Measurements from ENCODE around the gene CDC37. TPM values are rescaled to one million over a fixed set of nuclear protein-coding genes. Genes with fewer than 3 reads are reported as not detected.
"Not testable (repeated sequence)": the region's sequence is repeated elsewhere in the genome, so short reads cannot be mapped to it uniquely, and the experiment has no call there.

The CDC37 gene
- total RNA-seq, 1 donor from 2014 or later: 173 TPM

DNA sequence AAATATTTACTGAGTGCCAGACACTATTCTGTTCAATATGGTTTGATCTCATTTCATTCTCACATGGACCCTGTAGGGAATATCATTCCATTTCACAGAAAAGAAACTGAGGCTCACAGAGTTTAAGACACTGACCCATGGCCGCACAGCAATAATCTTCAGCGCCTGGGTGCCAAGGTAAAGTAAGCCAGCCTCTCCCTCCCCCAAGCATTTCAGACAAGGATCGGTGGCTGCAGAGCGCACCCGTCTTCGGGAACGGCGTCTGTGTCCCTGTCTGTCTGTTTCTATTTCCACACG, 12.7 kb upstream of the CDC37 start:
- intact Hi-C loops (cut with micrococcal nuclease): loop anchor here (1.0 to 5.0 kb wide), 4 partner anchors 8 to 151 kb away; partner anchors contain the start of genes CDC37, CDKN2D and KRI1
- POLR2A ChIA-PET: interaction anchor here (1.1 to 24.9 kb wide), 5 partner anchors 3 to 187 kb away, joined by 3 to 541 read pairs (median 6); partner anchors contain the start of genes CDC37, ICAM1 and PDE4A
- Mint-ChIP-seq H3K4me3 (peak overlapping the region; percentile 78), H3K9me3 (no peaks in the 10 kb centered on the region), H3K4me1 (peaks cover 70% of the 10 kb centered on the region), H3K36me3 (ENCODE audit: low read depth) (no peaks in the 10 kb centered on the region), H3K27ac (peak overlapping the region; percentile 60), H3K27me3 (peaks cover 23% of the 10 kb centered on the region)
- TF ChIP-seq, protein P1, sequence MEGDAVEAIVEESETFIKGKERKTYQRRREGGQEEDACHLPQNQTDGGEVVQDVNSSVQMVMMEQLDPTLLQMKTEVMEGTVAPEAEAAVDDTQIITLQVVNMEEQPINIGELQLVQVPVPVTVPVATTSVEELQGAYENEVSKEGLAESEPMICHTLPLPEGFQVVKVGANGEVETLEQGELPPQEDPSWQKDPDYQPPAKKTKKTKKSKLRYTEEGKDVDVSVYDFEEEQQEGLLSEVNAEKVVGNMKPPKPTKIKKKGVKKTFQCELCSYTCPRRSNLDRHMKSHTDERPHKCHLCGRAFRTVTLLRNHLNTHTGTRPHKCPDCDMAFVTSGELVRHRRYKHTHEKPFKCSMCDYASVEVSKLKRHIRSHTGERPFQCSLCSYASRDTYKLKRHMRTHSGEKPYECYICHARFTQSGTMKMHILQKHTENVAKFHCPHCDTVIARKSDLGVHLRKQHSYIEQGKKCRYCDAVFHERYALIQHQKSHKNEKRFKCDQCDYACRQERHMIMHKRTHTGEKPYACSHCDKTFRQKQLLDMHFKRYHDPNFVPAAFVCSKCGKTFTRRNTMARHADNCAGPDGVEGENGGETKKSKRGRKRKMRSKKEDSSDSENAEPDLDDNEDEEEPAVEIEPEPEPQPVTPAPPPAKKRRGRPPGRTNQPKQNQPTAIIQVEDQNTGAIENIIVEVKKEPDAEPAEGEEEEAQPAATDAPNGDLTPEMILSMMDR (IDR thresholded peaks at IDR 0.05): no peak
- DNase-seq: no peak
- CTCF ChIA-PET: interaction anchor here (0.6 to 7.1 kb wide), 7 partner anchors 10 to 146 kb away, joined by 3 to 84 read pairs (median 12); partner anchors contain the start of genes CDC37 and ICAM1
- ATAC-seq (ENCODE audit: low read depth): no peak

DNA sequence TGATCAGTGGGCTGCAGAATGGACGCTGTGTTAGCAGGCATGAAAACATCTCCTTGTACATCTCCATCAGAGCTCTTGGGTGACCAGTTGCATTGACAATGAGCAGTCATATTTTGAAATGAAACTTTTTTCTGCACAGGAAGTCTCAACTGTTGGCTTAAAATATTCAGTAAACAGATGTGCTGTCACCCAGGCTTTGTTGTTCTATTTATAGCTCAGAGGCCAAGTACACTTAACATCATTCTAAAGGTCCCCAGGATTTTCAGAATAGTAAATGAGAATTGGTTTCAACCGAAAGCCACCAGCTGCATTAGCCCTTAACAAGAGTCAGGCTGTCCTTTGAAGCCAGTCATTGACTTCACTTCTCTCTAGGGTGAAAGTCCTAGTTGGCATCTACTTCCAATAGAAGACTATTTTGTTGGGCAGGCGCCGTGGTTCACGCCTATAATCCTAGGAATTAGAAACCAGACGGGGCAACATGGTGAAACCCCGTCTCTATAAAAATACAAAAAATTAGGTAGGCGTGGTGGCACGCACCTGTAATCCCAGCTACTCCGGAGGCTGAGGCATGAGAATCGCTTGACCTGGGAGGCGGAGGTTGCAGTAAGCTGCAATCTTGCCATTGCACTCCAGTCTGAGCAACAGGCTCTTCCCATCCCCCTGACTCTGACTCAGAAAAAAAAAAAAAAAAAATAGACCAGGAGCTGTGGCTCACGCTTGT, 9.1 kb upstream of the CDC37 start:
- Mint-ChIP-seq H3K4me1 (peaks cover 81% of the 10 kb centered on the region), H3K27me3 (peaks cover 3% of the 10 kb centered on the region), H3K9me3 (no peaks in the 10 kb centered on the region), H3K4me3 (peak overlapping the region; percentile 41), H3K36me3 (ENCODE audit: low read depth) (no peaks in the 10 kb centered on the region), H3K27ac (peak overlapping the region; percentile 84)
- TF ChIP-seq, protein P1 (IDR thresholded peaks at IDR 0.05): no peak
- ATAC-seq (ENCODE audit: low read depth) (peak; percentile 20), DNase-seq (no peak)
- intact Hi-C loops (cut with micrococcal nuclease): no loop called here
- ChIA-PET POLR2A (interaction anchor here (0.6 to 24.9 kb wide), 6 partner anchors 9 to 177 kb away, joined by 3 to 541 read pairs (median 8); partner anchors contain the start of genes CDC37, ICAM1 and PDE4A), CTCF (interaction anchor here (0.8 to 7.1 kb wide), 7 partner anchors 7 to 25 kb away, joined by 3 to 84 read pairs (median 4); partner anchors contain the start of genes CDC37 and PDE4A)

DNA sequence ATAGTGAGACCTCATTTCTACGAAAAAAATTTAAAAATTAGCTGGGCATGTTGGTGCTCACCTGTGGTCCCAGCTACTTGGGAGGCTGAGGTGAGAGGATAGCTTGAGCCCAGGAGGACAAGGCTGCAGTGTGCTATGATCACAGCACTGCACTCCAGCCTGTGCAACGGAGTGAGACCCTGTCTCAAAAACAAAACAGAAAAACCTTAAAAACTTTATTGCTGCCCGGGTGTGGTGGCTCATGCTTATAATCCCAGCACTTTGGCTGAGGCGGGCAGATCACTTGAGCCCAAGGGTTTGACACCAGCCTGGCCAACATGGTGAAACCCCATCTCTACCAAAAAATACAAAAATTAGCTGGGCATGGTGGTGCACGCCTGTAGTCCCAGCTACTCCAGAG, 7.9 kb upstream of the CDC37 start:
- not testable (repeated sequence) for H3K4me3 Mint-ChIP-seq, DNase-seq
- H3K27ac Mint-ChIP-seq: peak overlapping the region; percentile 63

DNA sequence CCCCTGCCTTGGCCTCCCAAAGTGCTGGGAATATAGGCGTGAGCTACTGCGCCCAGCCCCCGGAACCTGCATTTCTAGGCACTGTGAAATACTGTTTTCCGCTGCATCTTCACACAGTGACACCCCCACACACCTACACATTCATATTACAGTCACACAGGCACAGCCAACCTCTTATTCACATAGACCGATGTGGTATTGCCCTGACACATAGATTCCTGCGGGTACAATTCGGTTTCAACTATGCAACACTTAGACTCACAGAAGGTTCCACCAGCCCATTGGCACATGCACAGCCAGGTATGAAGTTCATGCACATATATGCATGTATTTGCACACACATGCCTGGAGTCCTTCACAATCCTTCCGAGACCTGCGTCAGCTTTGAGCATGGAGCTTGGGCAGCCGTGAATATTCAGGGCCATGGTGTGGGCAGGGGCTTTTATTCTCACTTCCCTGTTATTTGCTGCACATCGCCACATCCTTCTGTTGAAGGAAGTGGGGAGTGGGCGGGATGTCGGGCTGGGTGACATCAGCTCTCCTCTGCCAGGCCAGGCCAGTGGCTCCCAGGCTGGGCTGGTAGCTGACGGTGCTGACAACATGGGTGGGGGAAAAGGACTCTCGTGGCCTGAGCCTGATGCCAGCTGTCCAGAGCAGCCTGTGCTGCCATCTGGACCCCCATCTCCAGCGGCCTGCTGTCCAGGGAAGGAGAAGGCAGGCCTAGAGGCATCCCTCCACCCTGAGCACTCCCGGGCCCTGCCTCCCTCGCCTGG, 5.4 kb upstream of the CDC37 start:
- Mint-ChIP-seq H3K4me3 (peak overlapping the region; percentile 7), H3K9me3 (no peaks in the 10 kb centered on the region), H3K36me3 (ENCODE audit: low read depth) (no peaks in the 10 kb centered on the region), H3K4me1 (peaks cover 86% of the 10 kb centered on the region), H3K27me3 (no peaks in the 10 kb centered on the region), H3K27ac (peak overlapping the region; percentile 76)
- TF ChIP-seq, protein P1 (IDR thresholded peaks at IDR 0.05): no peak
- intact Hi-C loops (cut with micrococcal nuclease): loop anchor here (1.0 kb wide), 1 partner anchor 8 kb away; no protein-coding TSS in a partner anchor
- ATAC-seq (ENCODE audit: low read depth): peak; percentile 49
- peak; percentile 48 for DNase-seq
- ChIA-PET POLR2A (interaction anchor here (1.1 to 24.9 kb wide), 2 partner anchors 17 to 138 kb away, joined by 4 to 541 read pairs; partner anchors contain the start of genes ICAM1 and PDE4A), CTCF (interaction anchor here (1.2 to 6.4 kb wide), 4 partner anchors 7 to 138 kb away, joined by 3 to 84 read pairs (median 6); partner anchors contain the start of genes ICAM1 and PDE4A)

More for the DNA sequence above, 7.9 kb upstream of the CDC37 start:
- H3K36me3 Mint-ChIP-seq (ENCODE audit: low read depth); H3K9me3 Mint-ChIP-seq; intact Hi-C loops (cut with micrococcal nuclease); ATAC-seq (ENCODE audit: low read depth); H3K27me3 Mint-ChIP-seq: not testable (repeated sequence)
- CTCF ChIA-PET: interaction anchor here (1.7 to 2.1 kb wide), 2 partner anchors 10 to 16 kb away, joined by 7 to 8 read pairs; partner anchors contain the start of gene PDE4A
- POLR2A ChIA-PET: interaction anchor here (0.7 to 24.9 kb wide), 2 partner anchors 15 to 291 kb away, joined by 3 to 541 read pairs; partner anchors contain the start of gene PDE4A
- H3K4me1 Mint-ChIP-seq: peaks cover 82% of the 10 kb centered on the region

DNA sequence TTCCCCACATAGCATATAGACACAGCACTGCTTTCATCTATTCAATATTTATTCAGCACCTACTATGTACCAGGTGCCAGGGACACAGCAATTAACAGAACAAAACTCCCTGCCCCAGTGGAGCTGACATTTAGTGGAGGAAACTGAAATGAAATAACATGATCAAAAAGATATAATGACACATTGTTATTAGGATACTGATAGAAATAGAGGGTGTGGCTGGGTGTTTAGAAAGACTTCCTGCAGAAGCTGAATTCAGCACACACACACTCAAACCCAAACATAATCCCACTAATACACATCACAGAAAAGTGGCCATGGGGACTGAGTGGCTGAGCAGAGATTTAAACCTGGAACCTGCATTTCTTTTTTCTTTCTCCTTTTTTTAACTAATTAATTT, 3.8 kb upstream of the CDC37 start:
- TF ChIP-seq, protein P1 (IDR thresholded peaks at IDR 0.05): no peak
- intact Hi-C loops (cut with micrococcal nuclease): no loop called here
- Mint-ChIP-seq H3K4me3 (no peak overlapping the region), H3K4me1 (peaks cover 84% of the 10 kb centered on the region), H3K27ac (no peak overlapping the region), H3K27me3 (no peaks in the 10 kb centered on the region), H3K36me3 (ENCODE audit: low read depth) (peaks cover 8% of the 10 kb centered on the region), H3K9me3 (no peaks in the 10 kb centered on the region)
- ATAC-seq (ENCODE audit: low read depth) (no peak), DNase-seq (no peak)
- ChIA-PET CTCF (interaction anchor here (0.9 to 6.4 kb wide), 6 partner anchors 8 to 237 kb away, joined by 3 to 84 read pairs (median 6); partner anchors contain the start of gene PDE4A), POLR2A (interaction anchor here (24.9 kb wide), 1 partner anchor 19 kb away, joined by 541 read pairs; the partner anchor contains the start of gene PDE4A)
